D721Med (cell line): ENCODE measurements around the gene SPAG17.
A peak's percentile ranks its signal among the peaks of the same experiment; 100 is the strongest.

Source experiments
- DNase-seq: peaks from one replicate; pipeline ENCODE4 v3.0.0; 2011; ENCODE audit warnings: low spot score; ENCODE audit not compliant: insufficient read length
- FAIRE-seq: peaks from 2 replicates; lab custom pipeline; 2011; peaks lifted over from hg19 to GRCh38; lab: Jason Lieb, UNC
- CTCF ChIP-seq: IDR thresholded peaks from 2 replicates; pipeline ENCODE4 v1.5.1; 2012; ENCODE audit warnings: mild to moderate bottlenecking, control low read depth; ENCODE audit not compliant: insufficient read depth; ENCODE audit errors: missing control alignments

Gene SPAG17

GRCh38 chr1:117952386-117952785 is 232.6 kb downstream of the SPAG17 start:
- FAIRE-seq (no peak), DNase-seq (no peak)
- TF ChIP-seq CTCF = no peak

- FAIRE-seq (no peak), DNase-seq (no peak)
- TF ChIP-seq CTCF = no peak
Observed at GRCh38 chr1:117942293-117942692, 242.7 kb downstream of the SPAG17 start.

- TF ChIP-seq CTCF = no peak
- FAIRE-seq = no peak
Observed at GRCh38 chr1:117933769-117934168, 251.3 kb downstream of the SPAG17 start.

GRCh38 chr1:117932576-117932975 is 252.5 kb downstream of the SPAG17 start:
- DNase-seq (no peak), FAIRE-seq (no peak)
- no peak for TF ChIP-seq CTCF

More at GRCh38 chr1:117933769-117934168, 251.3 kb downstream of the SPAG17 start:
- DNase-seq = no peak

GRCh38 chr1:117930484-117930883 is 254.5 kb downstream of the SPAG17 start:
- no peak for TF ChIP-seq CTCF
- no peak for DNase-seq
- no peak for FAIRE-seq

GRCh38 chr1:117930173-117930447 is 254.9 kb downstream of the SPAG17 start:
- TF ChIP-seq CTCF = no peak
- DNase-seq (no peak), FAIRE-seq (no peak)

GRCh38 chr1:117929343-117930172 is 255.5 kb downstream of the SPAG17 start, which contains the start of the genes GDAP2 and WDR3:
Gene GDAP2, minus strand, starts transcription at chr1:117929621. Its CDS starts 9,264 bp downstream, at chr1:117920357.
Gene WDR3, plus strand, starts transcription at chr1:117929739. Its CDS starts 3,581 bp downstream, at chr1:117933320.
- no peak for TF ChIP-seq CTCF
- FAIRE-seq (no peak), DNase-seq (peak; percentile 47)
